Measurements from ENCODE around the gene LAMB1. TPM values are rescaled to one million over a fixed set of nuclear protein-coding genes. Genes with fewer than 3 reads are reported as not detected.

The LAMB1 gene
- total RNA-seq, 1 donor from 2014 or later = 60.0 TPM

- DNase-seq = no peak
- H3K9me3 ChIP-seq (replicated peaks) = no peaks in the 10 kb centered on the region
- peak; percentile 41 for TF ChIP-seq CTCF (IDR thresholded peaks at IDR 0.05; ENCODE audit: borderline replicate concordance)
- H3K27ac ChIP-seq (replicated peaks) = peak overlapping the region; percentile 64
- H3K4me1 ChIP-seq = peaks cover 31% of the 10 kb centered on the region
- intact Hi-C loops (cut with micrococcal nuclease) = no loop called here
- no peaks in the 10 kb centered on the region for H3K27me3 ChIP-seq (ENCODE audit: low read depth)
- H3K36me3 ChIP-seq = peaks cover 52% of the 10 kb centered on the region
- H3K4me3 ChIP-seq = no peak overlapping the region
Observed at GRCh38 chr7:107982918-107983389, 20.0 kb downstream of the LAMB1 start.

- Histone ChIP-seq H3K4me1 (peaks cover 37% of the 10 kb centered on the region), H3K4me3 (no peak overlapping the region), H3K27ac (replicated peaks) (peak overlapping the region; percentile 64), H3K9me3 (replicated peaks) (no peaks in the 10 kb centered on the region), H3K27me3 (ENCODE audit: low read depth) (no peaks in the 10 kb centered on the region), H3K36me3 (peaks cover 52% of the 10 kb centered on the region)
- intact Hi-C loops (cut with micrococcal nuclease) = no loop called here
- DNase-seq = no peak
- no peak for TF ChIP-seq CTCF (IDR thresholded peaks at IDR 0.05; ENCODE audit: borderline replicate concordance)
Observed at GRCh38 chr7:107982042-107982840, 20.7 kb downstream of the LAMB1 start.

- H3K27ac ChIP-seq (replicated peaks) = peak overlapping the region; percentile 64
- no peak for TF ChIP-seq CTCF (IDR thresholded peaks at IDR 0.05; ENCODE audit: borderline replicate concordance)
- H3K9me3 ChIP-seq (replicated peaks) = no peaks in the 10 kb centered on the region
- peaks cover 37% of the 10 kb centered on the region for H3K4me1 ChIP-seq
- no peaks in the 10 kb centered on the region for H3K27me3 ChIP-seq (ENCODE audit: low read depth)
- DNase-seq = no peak
- intact Hi-C loops (cut with micrococcal nuclease) = no loop called here
- peaks cover 49% of the 10 kb centered on the region for H3K36me3 ChIP-seq
- no peak overlapping the region for H3K4me3 ChIP-seq
Observed at GRCh38 chr7:107981466-107981865, 21.5 kb downstream of the LAMB1 start.

- no peak overlapping the region for H3K27ac ChIP-seq (replicated peaks)
- no peaks in the 10 kb centered on the region for H3K9me3 ChIP-seq (replicated peaks)
- TF ChIP-seq CTCF (IDR thresholded peaks at IDR 0.05; ENCODE audit: borderline replicate concordance) = no peak
- DNase-seq = no peak
- H3K36me3 ChIP-seq = peaks cover 47% of the 10 kb centered on the region
- H3K27me3 ChIP-seq (ENCODE audit: low read depth) = no peaks in the 10 kb centered on the region
- H3K4me3 ChIP-seq = no peak overlapping the region
- intact Hi-C loops (cut with micrococcal nuclease) = no loop called here
- peaks cover 37% of the 10 kb centered on the region for H3K4me1 ChIP-seq
Observed at GRCh38 chr7:107980671-107981190, 22.2 kb downstream of the LAMB1 start.

GRCh38 chr7:107980171-107980570, 22.8 kb downstream of the LAMB1 start:
- intact Hi-C loops (cut with micrococcal nuclease) = no loop called here
- TF ChIP-seq CTCF (IDR thresholded peaks at IDR 0.05; ENCODE audit: borderline replicate concordance) = no peak
- no peaks in the 10 kb centered on the region for H3K9me3 ChIP-seq (replicated peaks)
- H3K4me1 ChIP-seq = peaks cover 41% of the 10 kb centered on the region
- H3K27ac ChIP-seq (replicated peaks) = no peak overlapping the region
- DNase-seq = no peak
- peaks cover 48% of the 10 kb centered on the region for H3K36me3 ChIP-seq
- H3K27me3 ChIP-seq (ENCODE audit: low read depth) = no peaks in the 10 kb centered on the region
- H3K4me3 ChIP-seq = no peak overlapping the region

Measured in left ventricle myocardium inferior (tissue), 1 donor.